ENCODE results near the gene TRMT112.

GRCh38 chr11:64360448-64360921 is 43.1 kb upstream of the TRMT112 start:
- TF ChIP-seq ZBTB7A (IDR thresholded peaks at IDR 0.05; ENCODE audit: low read depth) (no peak), EP300 (IDR thresholded peaks at IDR 0.05; ENCODE audit: borderline replicate concordance) (no peak)

Measured in Ishikawa (cell line).